ENCODE data around the gene ARID1B.

The ARID1B gene

GRCh38 chr6:157219201-157220200, 442.3 kb downstream of the ARID1B start:
- no peaks in the 10 kb centered on the region for H3K4me1 ChIP-seq (ENCODE audit: control insufficient read depth, insufficient read depth, low read length)
- H3K9ac ChIP-seq (ENCODE audit: low read length): no peak overlapping the region
- no peaks in the 10 kb centered on the region for H3K27me3 ChIP-seq (ENCODE audit: control insufficient read depth, insufficient read depth, low read length)
- H3K4me3 ChIP-seq (ENCODE audit: low read length): no peak overlapping the region
- H3K9me3 ChIP-seq (ENCODE audit: control insufficient read depth, low read length): no peaks in the 10 kb centered on the region
- no peaks in the 10 kb centered on the region for H3K36me3 ChIP-seq (ENCODE audit: control insufficient read depth, insufficient read depth, low read length)

- no peaks in the 10 kb centered on the region for H3K4me1 ChIP-seq (ENCODE audit: control insufficient read depth, insufficient read depth, low read length)
- no peak overlapping the region for H3K4me3 ChIP-seq (ENCODE audit: low read length)
- no peaks in the 10 kb centered on the region for H3K36me3 ChIP-seq (ENCODE audit: control insufficient read depth, insufficient read depth, low read length)
- H3K9me3 ChIP-seq (ENCODE audit: control insufficient read depth, low read length): no peaks in the 10 kb centered on the region
- no peaks in the 10 kb centered on the region for H3K27me3 ChIP-seq (ENCODE audit: control insufficient read depth, insufficient read depth, low read length)
- no peak overlapping the region for H3K9ac ChIP-seq (ENCODE audit: low read length)
Observed at GRCh38 chr6:157220485-157220884, 443.3 kb downstream of the ARID1B start.

GRCh38 chr6:157221049-157221816, 444.1 kb downstream of the ARID1B start:
- Histone ChIP-seq H3K36me3 (ENCODE audit: control insufficient read depth, insufficient read depth, low read length) (no peaks in the 10 kb centered on the region), H3K4me3 (ENCODE audit: low read length) (no peak overlapping the region), H3K4me1 (ENCODE audit: control insufficient read depth, insufficient read depth, low read length) (no peaks in the 10 kb centered on the region), H3K27me3 (ENCODE audit: control insufficient read depth, insufficient read depth, low read length) (no peaks in the 10 kb centered on the region), H3K9me3 (ENCODE audit: control insufficient read depth, low read length) (no peaks in the 10 kb centered on the region), H3K9ac (ENCODE audit: low read length) (peak overlapping the region; percentile 65)

- Histone ChIP-seq H3K4me3 (ENCODE audit: low read length) (no peak overlapping the region), H3K9me3 (ENCODE audit: control insufficient read depth, low read length) (no peaks in the 10 kb centered on the region), H3K4me1 (ENCODE audit: control insufficient read depth, insufficient read depth, low read length) (no peaks in the 10 kb centered on the region), H3K36me3 (ENCODE audit: control insufficient read depth, insufficient read depth, low read length) (no peaks in the 10 kb centered on the region), H3K27me3 (ENCODE audit: control insufficient read depth, insufficient read depth, low read length) (no peaks in the 10 kb centered on the region), H3K9ac (ENCODE audit: low read length) (no peak overlapping the region)
Observed at GRCh38 chr6:157221817-157222175, 444.6 kb downstream of the ARID1B start.

GRCh38 chr6:157222201-157222981, 445.2 kb downstream of the ARID1B start:
- Histone ChIP-seq H3K36me3 (ENCODE audit: control insufficient read depth, insufficient read depth, low read length) (no peaks in the 10 kb centered on the region), H3K9me3 (ENCODE audit: control insufficient read depth, low read length) (no peaks in the 10 kb centered on the region), H3K27me3 (ENCODE audit: control insufficient read depth, insufficient read depth, low read length) (no peaks in the 10 kb centered on the region), H3K4me3 (ENCODE audit: low read length) (no peak overlapping the region), H3K4me1 (ENCODE audit: control insufficient read depth, insufficient read depth, low read length) (no peaks in the 10 kb centered on the region), H3K9ac (ENCODE audit: low read length) (no peak overlapping the region)

- Histone ChIP-seq H3K4me1 (ENCODE audit: control insufficient read depth, insufficient read depth, low read length) (no peaks in the 10 kb centered on the region), H3K27me3 (ENCODE audit: control insufficient read depth, insufficient read depth, low read length) (no peaks in the 10 kb centered on the region), H3K9ac (ENCODE audit: low read length) (no peak overlapping the region), H3K36me3 (ENCODE audit: control insufficient read depth, insufficient read depth, low read length) (no peaks in the 10 kb centered on the region), H3K4me3 (ENCODE audit: low read length) (no peak overlapping the region), H3K9me3 (ENCODE audit: control insufficient read depth, low read length) (no peaks in the 10 kb centered on the region)
Observed at GRCh38 chr6:157223021-157223430, 445.8 kb downstream of the ARID1B start.

- Histone ChIP-seq H3K4me3 (ENCODE audit: low read length) (no peak overlapping the region), H3K9me3 (ENCODE audit: control insufficient read depth, low read length) (no peaks in the 10 kb centered on the region), H3K4me1 (ENCODE audit: control insufficient read depth, insufficient read depth, low read length) (no peaks in the 10 kb centered on the region), H3K36me3 (ENCODE audit: control insufficient read depth, insufficient read depth, low read length) (no peaks in the 10 kb centered on the region), H3K27me3 (ENCODE audit: control insufficient read depth, insufficient read depth, low read length) (no peaks in the 10 kb centered on the region), H3K9ac (ENCODE audit: low read length) (no peak overlapping the region)
Observed at GRCh38 chr6:157223511-157223910, 446.3 kb downstream of the ARID1B start.

- Histone ChIP-seq H3K4me3 (ENCODE audit: low read length) (no peak overlapping the region), H3K9me3 (ENCODE audit: control insufficient read depth, low read length) (no peaks in the 10 kb centered on the region), H3K4me1 (ENCODE audit: control insufficient read depth, insufficient read depth, low read length) (no peaks in the 10 kb centered on the region), H3K27me3 (ENCODE audit: control insufficient read depth, insufficient read depth, low read length) (no peaks in the 10 kb centered on the region), H3K36me3 (ENCODE audit: control insufficient read depth, insufficient read depth, low read length) (no peaks in the 10 kb centered on the region), H3K9ac (ENCODE audit: low read length) (no peak overlapping the region)
Observed at GRCh38 chr6:157224178-157224950, 447.2 kb downstream of the ARID1B start.

GRCh38 chr6:157224951-157225574, 447.9 kb downstream of the ARID1B start:
- no peaks in the 10 kb centered on the region for H3K4me1 ChIP-seq (ENCODE audit: control insufficient read depth, insufficient read depth, low read length)
- H3K9ac ChIP-seq (ENCODE audit: low read length): no peak overlapping the region
- no peaks in the 10 kb centered on the region for H3K27me3 ChIP-seq (ENCODE audit: control insufficient read depth, insufficient read depth, low read length)
- H3K9me3 ChIP-seq (ENCODE audit: control insufficient read depth, low read length): no peaks in the 10 kb centered on the region
- no peak overlapping the region for H3K4me3 ChIP-seq (ENCODE audit: low read length)
- H3K36me3 ChIP-seq (ENCODE audit: control insufficient read depth, insufficient read depth, low read length): no peaks in the 10 kb centered on the region

GRCh38 chr6:157225575-157225995, 448.4 kb downstream of the ARID1B start:
- Histone ChIP-seq H3K36me3 (ENCODE audit: control insufficient read depth, insufficient read depth, low read length) (no peaks in the 10 kb centered on the region), H3K4me1 (ENCODE audit: control insufficient read depth, insufficient read depth, low read length) (no peaks in the 10 kb centered on the region), H3K27me3 (ENCODE audit: control insufficient read depth, insufficient read depth, low read length) (no peaks in the 10 kb centered on the region), H3K4me3 (ENCODE audit: low read length) (no peak overlapping the region), H3K9me3 (ENCODE audit: control insufficient read depth, low read length) (no peaks in the 10 kb centered on the region), H3K9ac (ENCODE audit: low read length) (no peak overlapping the region)

All from mucosa of stomach (tissue), 1 donor.